H9 (cell line): ENCODE data around the gene WFDC1. TPM values are rescaled to one million over a fixed set of nuclear protein-coding genes. Genes with fewer than 3 reads are reported as not detected.

ENCODE experiments used
- DNase-seq: peaks from one replicate; pipeline ENCODE4 v3.0.0-alpha.2; 2017
- H2AFZ ChIP-seq: one replicate; pipeline ENCODE4 v1.6.1; 2013; ENCODE audit warnings: mild to moderate bottlenecking, low read length, control low read depth, moderate library complexity
- H2AK5ac ChIP-seq: 2 replicates; pipeline ENCODE4 v1.6.1; 2013; ENCODE audit warnings: low read length, control low read depth, mixed read lengths; ENCODE audit not compliant: insufficient read length
- H2BK120ac ChIP-seq: one replicate; pipeline ENCODE4 v1.6.1; 2013; ENCODE audit warnings: low read depth, mild to moderate bottlenecking, low read length, control low read depth, inconsistent platforms; ENCODE audit not compliant: poor library complexity, severe bottlenecking
- H2BK12ac ChIP-seq: 2 replicates; pipeline ENCODE4 v1.6.1; 2013; ENCODE audit warnings: low read length, control low read depth, mixed read lengths, low read depth; ENCODE audit not compliant: insufficient read length
- H2BK15ac ChIP-seq: 2 replicates; pipeline ENCODE4 v1.6.1; 2013; ENCODE audit warnings: low read depth, low read length, control low read depth
- H2BK20ac ChIP-seq: one replicate; pipeline ENCODE4 v1.6.1; 2013; ENCODE audit warnings: low read depth, mild to moderate bottlenecking, low read length, control low read depth, inconsistent platforms; ENCODE audit not compliant: poor library complexity, severe bottlenecking
- H2BK5ac ChIP-seq: 2 replicates; pipeline ENCODE4 v1.6.1; 2013; ENCODE audit warnings: low read length, control low read depth, mixed read lengths; ENCODE audit not compliant: insufficient read length
- H3K14ac ChIP-seq: 2 replicates; pipeline ENCODE4 v1.6.1; 2013; ENCODE audit warnings: low read length, control low read depth; ENCODE audit not compliant: insufficient read depth
- H3K18ac ChIP-seq: 2 replicates; pipeline ENCODE4 v1.6.1; 2013; ENCODE audit warnings: low read depth, mild to moderate bottlenecking, mixed read lengths, low read length, control low read depth; ENCODE audit not compliant: insufficient read length
- H3K23ac ChIP-seq: 2 replicates; pipeline ENCODE4 v1.6.1; 2013; ENCODE audit warnings: low read length, control low read depth, mixed read lengths, low read depth; ENCODE audit not compliant: insufficient read length
- H3K23me2 ChIP-seq: 2 replicates; pipeline ENCODE4 v1.6.1; 2013; ENCODE audit warnings: low read depth, mild to moderate bottlenecking, mixed read lengths, low read length, control low read depth; ENCODE audit not compliant: insufficient read length, poor library complexity, severe bottlenecking
- H3K27ac ChIP-seq: 2 replicates; pipeline ENCODE4 v1.5.1; 2013; ENCODE audit warnings: low read length, control low read depth, mixed read lengths, low read depth; ENCODE audit not compliant: insufficient read length
- H3K27me3 ChIP-seq: 2 replicates; pipeline ENCODE4 v1.6.1; 2013; ENCODE audit warnings: low read length, control low read depth, inconsistent platforms; ENCODE audit not compliant: insufficient read depth
- H3K4ac ChIP-seq: 2 replicates; pipeline ENCODE4 v1.6.1; 2013; ENCODE audit warnings: low read depth, mild to moderate bottlenecking, control low read depth, inconsistent platforms, low read length, moderate library complexity
- H3K4me1 ChIP-seq: 2 replicates; pipeline ENCODE4 v1.6.1; 2013; ENCODE audit warnings: low read length, control low read depth, inconsistent platforms; ENCODE audit not compliant: insufficient read depth
- H3K4me2 ChIP-seq: 2 replicates; pipeline ENCODE4 v1.6.1; 2013; ENCODE audit warnings: low read length, control low read depth, mixed read lengths; ENCODE audit not compliant: insufficient read length, insufficient read depth
- H3K56ac ChIP-seq: 2 replicates; pipeline ENCODE4 v1.6.1; 2013; ENCODE audit warnings: low read depth, mild to moderate bottlenecking, mixed read lengths, low read length, control low read depth; ENCODE audit not compliant: insufficient read length
- H3K79me1 ChIP-seq: 2 replicates; pipeline ENCODE4 v1.6.1; 2013; ENCODE audit warnings: low read depth, mild to moderate bottlenecking, moderate library complexity, low read length, control low read depth, inconsistent platforms; ENCODE audit not compliant: insufficient read depth, poor library complexity, severe bottlenecking
- H3K79me2 ChIP-seq: 2 replicates; pipeline ENCODE4 v1.6.1; 2013; ENCODE audit warnings: low read length, control low read depth, inconsistent platforms; ENCODE audit not compliant: insufficient read depth
- H3K9ac ChIP-seq: 2 replicates; pipeline ENCODE4 v1.6.1; 2013; ENCODE audit warnings: low read length, control low read depth, mixed read lengths; ENCODE audit not compliant: insufficient read length; ENCODE audit errors: extremely low read depth
- H3K9me3 ChIP-seq: one replicate; pipeline ENCODE4 v1.6.1; 2013; ENCODE audit warnings: low read depth, low read length, inconsistent platforms; ENCODE audit not compliant: control insufficient read depth
- H3T11ph ChIP-seq: one replicate; pipeline ENCODE4 v1.6.1; 2013; ENCODE audit warnings: mild to moderate bottlenecking, low read length, control low read depth, inconsistent platforms
- H4K20me1 ChIP-seq: one replicate; pipeline ENCODE4 v1.6.1; 2013; ENCODE audit not compliant: control insufficient read depth, insufficient read length, insufficient read depth
- H4K5ac ChIP-seq: 2 replicates; pipeline ENCODE4 v1.6.1; 2013; ENCODE audit warnings: low read depth, mild to moderate bottlenecking, mixed read lengths, low read length, control low read depth; ENCODE audit not compliant: insufficient read length
- H4K8ac ChIP-seq: replicated peaks from 2 replicates; pipeline ENCODE4 v1.6.1; 2013; ENCODE audit warnings: low read length, control low read depth, mixed read lengths, low read depth; ENCODE audit not compliant: insufficient read length
- H4K91ac ChIP-seq: 2 replicates; pipeline ENCODE4 v1.6.1; 2013; ENCODE audit warnings: low read depth, mild to moderate bottlenecking, moderate library complexity, mixed read lengths, low read length, control low read depth; ENCODE audit not compliant: insufficient read length
- H3K27ac Mint-ChIP-seq, 3 experiments: 2 replicates in 2 of 3; 3 replicates in 1 of 3; pipeline ENCODE4 v1.8.0; 2020 to 2021; ENCODE audit warnings: mixed read lengths in 3 of 3, mild to moderate bottlenecking in 1 of 3, moderate library complexity in 1 of 3
- H3K27me3 Mint-ChIP-seq: 2 replicates; pipeline ENCODE4 v1.8.0; 2021; ENCODE audit warnings: low read depth, mild to moderate bottlenecking, moderate library complexity, mixed read lengths
- H3K36me3 Mint-ChIP-seq, 3 experiments: 2 replicates in 2 of 3; 3 replicates in 1 of 3; pipeline ENCODE4 v1.8.0; 2020 to 2021; ENCODE audit warnings: low read depth in 3 of 3, mixed read lengths in 3 of 3; ENCODE audit not compliant: insufficient read depth in 1 of 3
- H3K4me1 Mint-ChIP-seq, 2 experiments: 2 replicates each; pipeline ENCODE4 v1.8.0; 2020; ENCODE audit warnings: mixed read lengths in 2 of 2
- H3K4me3 Mint-ChIP-seq, 2 experiments: 2 replicates in 1 of 2; 3 replicates in 1 of 2; pipeline ENCODE4 v1.8.0; 2020 to 2021; ENCODE audit warnings: mild to moderate bottlenecking in 2 of 2, mixed read lengths in 2 of 2, moderate library complexity in 1 of 2
- H3K9me3 Mint-ChIP-seq, 2 experiments: 2 replicates in 1 of 2; 3 replicates in 1 of 2; pipeline ENCODE4 v1.8.0; 2020; ENCODE audit warnings: mild to moderate bottlenecking in 2 of 2, mixed read lengths in 2 of 2, moderate library complexity in 1 of 2
- CTCF ChIP-seq: fragments of 200-600 bp; sonication (generic); conservative IDR thresholded peaks from 3 replicates; pipeline ENCODE4 v1.8.0; 2021; ENCODE audit warnings: antibody characterized with exemption, mild to moderate bottlenecking
- WGBS: extraction: QIAGEN DNeasy Blood & Tissue Kit; methylation state at CpG from one replicate; pipeline ENCODE4 v1.1.7; 2013; ENCODE audit warnings: missing lambda C conversion rate, low lambda C conversion rate, mixed read lengths; ENCODE audit not compliant: insufficient read length; ENCODE audit errors: extremely low coverage; 5-methylcytosine and 5-hydroxymethylcytosine counted together
- total RNA-seq: library from RNA; stranded (reverse); gene quantifications from 2 replicates; pipeline ENCODE4 v1.2.1, GENCODE V29; 2021

WFDC1 gene
- total RNA-seq, 1 experiment from 2014 or later, result 0.24 TPM

DNA sequence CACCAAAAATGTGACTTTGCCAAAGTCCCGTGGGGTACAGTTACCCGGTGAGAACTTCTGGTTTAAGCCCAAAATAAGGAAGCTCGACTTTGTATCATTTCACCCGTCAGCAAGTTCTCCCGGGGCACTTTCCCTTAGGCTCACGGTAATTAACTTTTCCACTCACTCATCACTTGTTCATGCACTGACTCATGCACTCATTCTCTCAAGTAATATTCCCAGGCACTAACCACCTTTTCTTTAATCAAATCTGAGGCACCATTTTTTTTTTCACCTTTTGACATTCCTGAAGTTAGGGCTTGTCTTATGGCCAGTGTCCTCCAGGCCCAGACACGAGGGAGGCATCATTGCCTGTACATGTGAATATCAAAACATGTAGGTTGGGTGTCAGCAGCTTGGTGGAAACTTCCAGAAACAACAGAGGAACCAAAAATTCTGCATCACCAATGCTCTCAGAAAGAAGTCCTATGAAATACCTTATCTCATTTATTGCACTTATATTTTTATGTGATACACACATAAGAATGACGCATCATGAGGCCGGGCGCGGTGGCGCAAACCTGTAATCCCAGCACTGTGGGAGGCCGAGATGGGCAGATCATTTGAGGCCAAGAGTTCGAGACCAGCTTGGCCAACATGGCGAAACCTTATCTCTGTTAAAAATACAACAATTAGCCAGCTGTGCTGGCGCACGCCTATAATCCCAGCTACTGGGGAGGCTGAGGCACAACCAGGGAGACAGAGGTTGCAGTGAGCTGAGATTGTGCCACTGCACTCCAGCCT is 37.5 kb downstream of the WFDC1 start:
- H3K14ac ChIP-seq, result no peak overlapping the region
- Mint-ChIP-seq H3K36me3 (no peaks in the 10 kb centered on the region; a peak in 1 of 7 replicates), H3K27me3 (peaks cover 2% of the 10 kb centered on the region), H3K4me1 (peaks cover 3 to 9% of the 10 kb centered on the region in 2 experiments; a peak in 3 of 4 replicates), H3K4me3 (no peak overlapping the region), H3K9me3 (peaks cover 3 to 4% of the 10 kb centered on the region in 2 experiments; a peak in 3 of 5 replicates), H3K27ac (no peak overlapping the region)
- H3K4me2 ChIP-seq, result no peak overlapping the region
- no peak for DNase-seq
- H3K27ac ChIP-seq, result no peak overlapping the region
- no peaks in the 10 kb centered on the region for H3K27me3 ChIP-seq
- H3K23ac ChIP-seq, result no peak overlapping the region
- no CpG with 5 or more reads among the region's 17 CpGs for WGBS
- H2BK20ac ChIP-seq, result no peak overlapping the region
- H3K4me1 ChIP-seq, result no peaks in the 10 kb centered on the region
- H2BK12ac ChIP-seq, result no peak overlapping the region
- no peaks in the 10 kb centered on the region for H3K23me2 ChIP-seq
- no peaks in the 10 kb centered on the region for H3K79me2 ChIP-seq
- no peak overlapping the region for H2BK120ac ChIP-seq
- H3K9ac ChIP-seq, result no peak overlapping the region
- H2BK15ac ChIP-seq, result no peak overlapping the region
- no peak overlapping the region for H3K56ac ChIP-seq
- H4K20me1 ChIP-seq, result no peaks in the 10 kb centered on the region
- H4K5ac ChIP-seq, result no peak overlapping the region
- H2AK5ac ChIP-seq, result no peak overlapping the region
- no peak overlapping the region for H2AFZ ChIP-seq
- no peak for TF ChIP-seq CTCF
- no peaks in the 10 kb centered on the region for H3K9me3 ChIP-seq
- no peak overlapping the region for H3K18ac ChIP-seq
- H2BK5ac ChIP-seq, result no peak overlapping the region
- H4K91ac ChIP-seq, result no peak overlapping the region
- no peak overlapping the region for H3K4ac ChIP-seq
- H4K8ac ChIP-seq, result no peak overlapping the region
- no peak overlapping the region for H3T11ph ChIP-seq
- H3K79me1 ChIP-seq, result no peaks in the 10 kb centered on the region
